ENCODE measurements around the gene PRKCH.

The PRKCH gene

GRCh38 chr14:61368114-61368710, 46.8 kb downstream of the PRKCH start:
- DNase-seq = no peak

- DNase-seq = no peak
These were observed 47.5 kb downstream of the PRKCH start for GRCh38 chr14:61368781-61369453.

- DNase-seq = no peak
These were observed 48.1 kb downstream of the PRKCH start for GRCh38 chr14:61369454-61369810.

- DNase-seq = no peak
These were observed 51.0 kb downstream of the PRKCH start for GRCh38 chr14:61372379-61372778.

- DNase-seq = no peak
These were observed 51.6 kb downstream of the PRKCH start for GRCh38 chr14:61372842-61373555.

- no peak for DNase-seq
These were observed 52.9 kb downstream of the PRKCH start for GRCh38 chr14:61374284-61374683.

GRCh38 chr14:61375218-61375617, 53.8 kb downstream of the PRKCH start:
- no peak for DNase-seq

- DNase-seq = no peak
These were observed 54.9 kb downstream of the PRKCH start for GRCh38 chr14:61376314-61376713.

- DNase-seq = no peak
These were observed 56.4 kb downstream of the PRKCH start for GRCh38 chr14:61377749-61378148.

GRCh38 chr14:61379639-61380184, 58.3 kb downstream of the PRKCH start:
- no peak for DNase-seq

GRCh38 chr14:61380984-61381383, 59.6 kb downstream of the PRKCH start:
- no peak for DNase-seq

- no peak for DNase-seq
These were observed 60.2 kb downstream of the PRKCH start for GRCh38 chr14:61381553-61381952.

- no peak for DNase-seq
These were observed 61.5 kb downstream of the PRKCH start for GRCh38 chr14:61382842-61383241.

GRCh38 chr14:61385002-61385685, 63.8 kb downstream of the PRKCH start:
- peak in 1 of 2 donors; percentile 43 for DNase-seq

- no peak for DNase-seq
These were observed 64.9 kb downstream of the PRKCH start for GRCh38 chr14:61386173-61386772.

- DNase-seq = no peak
These were observed 65.7 kb downstream of the PRKCH start for GRCh38 chr14:61387076-61387475.

GRCh38 chr14:61388173-61388975, 67.0 kb downstream of the PRKCH start:
- peak in 1 of 2 donors; percentile 46 for DNase-seq

- no peak for DNase-seq
These were observed 67.7 kb downstream of the PRKCH start for GRCh38 chr14:61388976-61389576.

GRCh38 chr14:61391119-61391518, 69.7 kb downstream of the PRKCH start:
- no peak for DNase-seq

GRCh38 chr14:61392297-61392696, 70.9 kb downstream of the PRKCH start:
- no peak for DNase-seq

- no peak for DNase-seq
These were observed 73.2 kb downstream of the PRKCH start for GRCh38 chr14:61394542-61394941.

Data from bone marrow (tissue), 2 donors.